Breast epithelium (tissue), 3 donors: Measurements from ENCODE around the gene ELMO1.

Experiments
- CTCF ChIP-seq, 3 donors: fragments of 450-650 bp; IDR thresholded peaks; one replicate each; pipeline ENCODE4 v1.5.1; 2016 to 2017; ENCODE audit warnings: antibody characterized with exemption in 3 of 3, mild to moderate bottlenecking in 3 of 3, moderate library complexity in 3 of 3
- POLR2A ChIP-seq: fragments of 450-650 bp; IDR thresholded peaks from one replicate; pipeline ENCODE4 v1.6.1; 2016; ENCODE audit warnings: antibody characterized with exemption, mild to moderate bottlenecking, moderate library complexity

DNA sequence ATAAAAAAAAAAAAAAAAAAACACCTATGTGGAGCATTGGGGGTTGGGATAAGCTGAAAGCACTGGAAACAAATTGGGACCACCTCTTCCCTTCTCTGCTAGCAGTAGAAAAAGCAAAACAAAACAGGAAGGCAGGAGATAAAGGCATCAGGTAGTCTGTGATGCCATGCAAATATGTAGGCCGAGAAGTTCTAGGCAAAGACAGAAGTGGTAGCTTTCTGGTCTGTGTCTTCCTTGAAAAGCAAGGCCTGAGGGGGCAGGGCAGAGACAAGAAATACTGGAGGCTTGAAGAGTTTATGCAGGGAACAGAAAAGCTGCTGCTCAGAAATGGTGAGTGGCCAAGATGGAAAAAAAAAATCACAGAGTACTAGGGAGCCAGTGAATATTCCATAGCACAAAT, 111.1 kb downstream of the ELMO1 start:
- TF ChIP-seq POLR2A (no peak), CTCF (IDR thresholded peaks at IDR 0.05) (no peak)
